SK-N-SH treated with all-trans-retinoic acid at 6 μM for 48 hours (cell line): ENCODE data around the gene FCGR3A.
"Not testable (repeated sequence)": the region's sequence is repeated elsewhere in the genome, so short reads cannot be mapped to it uniquely, and the experiment has no call there.

Experiments used
- GLIS3 ChIP-seq: fragments of 250-450 bp; sonication (Bioruptor Pico); IDR thresholded peaks from 2 replicates; pipeline ENCODE4 v1.5.0; 2020; ENCODE audit warnings: mild to moderate bottlenecking, moderate library complexity
- ISL1 ChIP-seq: fragments of 250-450 bp; sonication (Bioruptor Pico); IDR thresholded peaks from 2 replicates; pipeline ENCODE4 v2.1.2; 2022; ENCODE audit warnings: mild to moderate bottlenecking, moderate library complexity
- OSR1 ChIP-seq: fragments of 250-450 bp; sonication (Bioruptor Pico); IDR thresholded peaks from 2 replicates; pipeline ENCODE4 v1.8.0; 2022; ENCODE audit warnings: moderate library complexity, mild to moderate bottlenecking, inconsistent platforms
- RARB ChIP-seq: fragments of 250-450 bp; sonication (Bioruptor Pico); IDR thresholded peaks from 2 replicates; pipeline ENCODE4 v1.8.0; 2021; ENCODE audit warnings: mild to moderate bottlenecking, moderate library complexity
- SNAI2 ChIP-seq: fragments of 250-450 bp; sonication (Bioruptor Pico); IDR thresholded peaks from 2 replicates; pipeline ENCODE4 v1.5.0; 2020; ENCODE audit warnings: mild to moderate bottlenecking, moderate library complexity
- TCF4 ChIP-seq: fragments of 250-450 bp; sonication (Bioruptor Pico); IDR thresholded peaks from 2 replicates; pipeline ENCODE4 v1.8.0; 2021; ENCODE audit warnings: mild to moderate bottlenecking, moderate library complexity, borderline replicate concordance
- TSHZ2 ChIP-seq: fragments of 250-450 bp; sonication (Bioruptor Pico); IDR thresholded peaks from 2 replicates; pipeline ENCODE4 v1.5.0; 2020; ENCODE audit warnings: mild to moderate bottlenecking, moderate library complexity
- ZFP30 ChIP-seq: fragments of 450-650 bp; formaldehyde crosslinking; IDR thresholded peaks from 2 replicates; pipeline ENCODE4 v1.5.0; 2022; ENCODE audit warnings: mild to moderate bottlenecking, moderate library complexity
- ZNF70 ChIP-seq: fragments of 450-650 bp; formaldehyde crosslinking; IDR thresholded peaks from 2 replicates; pipeline ENCODE4 v1.5.0; 2020; ENCODE audit warnings: mild to moderate bottlenecking, moderate library complexity
- ZNF8 ChIP-seq: fragments of 450-650 bp; formaldehyde crosslinking; IDR thresholded peaks from 2 replicates; pipeline ENCODE4 v1.5.0; 2020; ENCODE audit warnings: mild to moderate bottlenecking, moderate library complexity
- TF ChIP-seq, protein P1 (sequence below): fragments of 250-450 bp; sonication (Bioruptor Pico); IDR thresholded peaks from 2 replicates; pipeline ENCODE4 v1.5.1; 2020; ENCODE audit warnings: low read depth, mild to moderate bottlenecking, moderate library complexity
- TF ChIP-seq, protein P2 (sequence below): fragments of 250-450 bp; sonication (Bioruptor Pico); IDR thresholded peaks from 2 replicates; pipeline ENCODE4 v1.8.0; 2020; ENCODE audit warnings: mild to moderate bottlenecking, moderate library complexity, borderline replicate concordance
- TF ChIP-seq, protein P3 (sequence below): fragments of 250-450 bp; sonication (Bioruptor Pico); IDR thresholded peaks from 2 replicates; pipeline ENCODE4 v1.5.1; 2021; ENCODE audit warnings: mild to moderate bottlenecking, moderate library complexity

DNA sequence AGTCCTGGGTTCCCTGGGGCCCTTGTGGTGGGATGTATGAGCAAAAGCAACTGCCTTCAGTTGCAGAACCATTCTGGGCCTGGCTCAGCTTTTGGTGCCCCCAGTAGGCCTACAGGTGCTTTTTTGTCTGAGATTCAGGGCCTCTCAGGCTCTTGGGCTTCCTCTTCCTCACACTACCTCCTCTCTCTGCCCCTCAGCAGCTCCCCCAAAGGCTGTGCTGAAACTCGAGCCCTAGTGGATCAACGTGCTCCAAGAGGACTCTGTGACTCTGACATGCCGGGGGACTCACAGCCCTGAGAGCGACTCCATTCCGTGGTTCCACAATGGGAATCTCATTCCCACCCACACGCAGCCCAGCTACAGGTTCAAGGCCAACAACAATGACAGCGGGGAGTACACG, 39.7 kb upstream of the FCGR3A start:
- not testable (repeated sequence) for TF ChIP-seq ZNF70; ZNF8 (CRISPR knock-in tag); GLIS3; TSHZ2 (CRISPR knock-in tag); OSR1 (CRISPR knock-in tag); RARB; ISL1 (CRISPR knock-in tag); ZFP30 (CRISPR knock-in tag); SNAI2 (CRISPR knock-in tag); TCF4 (CRISPR knock-in tag)
- TF ChIP-seq, protein P1, sequence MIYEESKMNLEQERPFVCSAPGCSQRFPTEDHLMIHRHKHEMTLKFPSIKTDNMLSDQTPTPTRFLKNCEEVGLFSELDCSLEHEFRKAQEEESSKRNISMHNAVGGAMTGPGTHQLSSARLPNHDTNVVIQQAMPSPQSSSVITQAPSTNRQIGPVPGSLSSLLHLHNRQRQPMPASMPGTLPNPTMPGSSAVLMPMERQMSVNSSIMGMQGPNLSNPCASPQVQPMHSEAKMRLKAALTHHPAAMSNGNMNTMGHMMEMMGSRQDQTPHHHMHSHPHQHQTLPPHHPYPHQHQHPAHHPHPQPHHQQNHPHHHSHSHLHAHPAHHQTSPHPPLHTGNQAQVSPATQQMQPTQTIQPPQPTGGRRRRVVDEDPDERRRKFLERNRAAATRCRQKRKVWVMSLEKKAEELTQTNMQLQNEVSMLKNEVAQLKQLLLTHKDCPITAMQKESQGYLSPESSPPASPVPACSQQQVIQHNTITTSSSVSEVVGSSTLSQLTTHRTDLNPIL = not testable (repeated sequence)
- TF ChIP-seq, protein P2, sequence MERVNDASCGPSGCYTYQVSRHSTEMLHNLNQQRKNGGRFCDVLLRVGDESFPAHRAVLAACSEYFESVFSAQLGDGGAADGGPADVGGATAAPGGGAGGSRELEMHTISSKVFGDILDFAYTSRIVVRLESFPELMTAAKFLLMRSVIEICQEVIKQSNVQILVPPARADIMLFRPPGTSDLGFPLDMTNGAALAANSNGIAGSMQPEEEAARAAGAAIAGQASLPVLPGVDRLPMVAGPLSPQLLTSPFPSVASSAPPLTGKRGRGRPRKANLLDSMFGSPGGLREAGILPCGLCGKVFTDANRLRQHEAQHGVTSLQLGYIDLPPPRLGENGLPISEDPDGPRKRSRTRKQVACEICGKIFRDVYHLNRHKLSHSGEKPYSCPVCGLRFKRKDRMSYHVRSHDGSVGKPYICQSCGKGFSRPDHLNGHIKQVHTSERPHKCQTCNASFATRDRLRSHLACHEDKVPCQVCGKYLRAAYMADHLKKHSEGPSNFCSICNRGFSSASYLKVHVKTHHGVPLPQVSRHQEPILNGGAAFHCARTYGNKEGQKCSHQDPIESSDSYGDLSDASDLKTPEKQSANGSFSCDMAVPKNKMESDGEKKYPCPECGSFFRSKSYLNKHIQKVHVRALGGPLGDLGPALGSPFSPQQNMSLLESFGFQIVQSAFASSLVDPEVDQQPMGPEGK (CRISPR knock-in tag) = not testable (repeated sequence)
- TF ChIP-seq, protein P3, sequence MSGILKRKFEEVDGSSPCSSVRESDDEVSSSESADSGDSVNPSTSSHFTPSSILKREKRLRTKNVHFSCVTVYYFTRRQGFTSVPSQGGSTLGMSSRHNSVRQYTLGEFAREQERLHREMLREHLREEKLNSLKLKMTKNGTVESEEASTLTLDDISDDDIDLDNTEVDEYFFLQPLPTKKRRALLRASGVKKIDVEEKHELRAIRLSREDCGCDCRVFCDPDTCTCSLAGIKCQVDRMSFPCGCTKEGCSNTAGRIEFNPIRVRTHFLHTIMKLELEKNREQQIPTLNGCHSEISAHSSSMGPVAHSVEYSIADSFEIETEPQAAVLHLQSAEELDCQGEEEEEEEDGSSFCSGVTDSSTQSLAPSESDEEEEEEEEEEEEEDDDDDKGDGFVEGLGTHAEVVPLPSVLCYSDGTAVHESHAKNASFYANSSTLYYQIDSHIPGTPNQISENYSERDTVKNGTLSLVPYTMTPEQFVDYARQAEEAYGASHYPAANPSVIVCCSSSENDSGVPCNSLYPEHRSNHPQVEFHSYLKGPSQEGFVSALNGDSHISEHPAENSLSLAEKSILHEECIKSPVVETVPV = not testable (repeated sequence)
